ENCODE measurements around the gene TTLL12. TPM values are rescaled to one million over a fixed set of nuclear protein-coding genes. Genes with fewer than 3 reads are reported as not detected.
A peak's percentile ranks its signal among the peaks of the same experiment; 100 is the strongest.

TTLL12 gene
- total RNA-seq, 4 donors from 2014 or later: 20.0 to 35.2 (median 28.6) TPM

DNA sequence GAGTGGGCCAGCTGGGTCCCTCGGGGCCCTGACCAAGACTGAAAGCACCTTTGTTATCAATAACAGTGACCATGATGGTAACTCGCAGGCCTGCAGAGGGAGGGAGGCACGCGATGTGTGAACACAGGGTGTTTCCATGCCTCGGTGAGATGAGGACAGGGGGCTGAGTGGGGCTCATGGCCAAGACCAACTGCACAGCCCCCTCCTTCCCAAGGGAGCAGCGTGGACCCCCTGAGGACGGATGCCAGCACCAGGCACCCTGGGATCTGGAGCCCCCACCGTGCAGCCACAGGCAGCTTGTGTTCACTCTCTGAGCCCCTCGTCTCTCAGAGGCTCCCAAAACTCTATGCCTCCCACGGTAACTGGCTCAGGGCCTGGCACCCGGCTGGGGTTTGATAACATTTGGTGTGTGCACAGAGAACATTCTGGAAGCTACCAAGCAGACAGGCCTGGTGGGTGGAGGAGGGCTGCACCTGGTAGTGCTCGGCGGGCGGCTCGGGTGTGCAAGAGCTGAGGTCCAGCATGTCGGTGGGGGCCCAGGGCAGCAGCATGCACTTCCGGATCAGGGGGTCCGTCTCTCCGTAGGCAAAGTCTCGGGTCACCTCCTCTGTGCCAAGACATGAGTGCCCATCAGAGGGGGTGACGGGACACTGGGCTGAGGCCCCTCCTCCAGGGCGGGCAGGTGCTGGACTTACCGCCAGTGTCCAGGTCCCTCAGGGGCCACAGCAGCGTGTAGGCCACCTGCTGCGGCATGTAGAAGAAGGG lies 7.6 kb downstream of the TTLL12 start:
- H3K36me3 ChIP-seq: peaks cover 9 to 10% of the 10 kb centered on the region in 2 donors
- no peak for DNase-seq
- H3K9me3 ChIP-seq: no peaks in the 10 kb centered on the region
- H3K4me3 ChIP-seq (replicated peaks in 1 of 3): no peak overlapping the region
- WGBS, 2 donors: 99% methylated on average over 10 to 19 of the region's 25 CpGs
- H3K4me1 ChIP-seq: no peaks in the 10 kb centered on the region
- intact Hi-C loops (cut with DNase I): no loop called here
- H3K27me3 ChIP-seq: no peaks in the 10 kb centered on the region
- TF ChIP-seq CTCF (IDR thresholded peaks at IDR 0.05) (no peak), POLR2A (IDR thresholded peaks at IDR 0.05) (no peak)
- no peak overlapping the region for H3K27ac ChIP-seq

- TF ChIP-seq POLR2A (IDR thresholded peaks at IDR 0.05): no peak
- no peak for TF ChIP-seq CTCF (IDR thresholded peaks at IDR 0.05)
- DNase-seq: peak; percentile 51 to 56
- no peak overlapping the region for H3K4me3 ChIP-seq (replicated peaks in 1 of 3)
- no peaks in the 10 kb centered on the region for H3K9me3 ChIP-seq
- intact Hi-C loops (cut with DNase I): no loop called here
- WGBS, 2 donors: 63 to 70% methylated on average over 6 to 7 of the region's 7 CpGs
- no peaks in the 10 kb centered on the region for H3K4me1 ChIP-seq
- no peaks in the 10 kb centered on the region for H3K27me3 ChIP-seq
- peaks cover 21 to 22% of the 10 kb centered on the region in 2 donors for H3K36me3 ChIP-seq
- H3K27ac ChIP-seq: no peak overlapping the region
Observed at GRCh38 chr22:43177479-43177878, 9.5 kb downstream of the TTLL12 start.

DNA sequence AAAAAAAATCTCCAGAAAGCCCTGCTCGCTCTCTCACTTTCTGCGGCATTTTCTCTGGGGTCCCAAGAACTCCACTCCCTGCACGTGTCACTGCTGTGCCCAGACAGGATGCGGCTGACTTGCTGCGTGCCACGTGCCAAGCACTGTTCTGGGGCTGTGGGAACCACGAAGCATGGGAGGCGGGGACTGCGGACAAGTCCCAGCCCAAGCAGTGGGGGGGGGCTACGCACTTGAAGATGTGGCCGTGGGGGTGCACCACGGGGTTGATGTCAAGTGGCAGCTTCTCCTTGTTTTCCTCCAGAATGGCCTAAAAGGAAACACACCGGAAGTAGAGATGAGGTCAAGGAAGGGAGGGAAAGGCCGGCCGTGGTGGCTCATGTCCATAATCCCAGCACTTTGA lies 10.8 kb downstream of the TTLL12 start:
- no peaks in the 10 kb centered on the region for H3K27me3 ChIP-seq
- H3K27ac ChIP-seq: no peak overlapping the region
- no peak for DNase-seq
- intact Hi-C loops (cut with DNase I): no loop called here
- no peak overlapping the region for H3K4me3 ChIP-seq (replicated peaks in 1 of 3)
- H3K4me1 ChIP-seq: no peaks in the 10 kb centered on the region
- TF ChIP-seq CTCF (IDR thresholded peaks at IDR 0.05) (no peak), POLR2A (IDR thresholded peaks at IDR 0.05) (no peak)
- H3K36me3 ChIP-seq: peaks cover 26 to 32% of the 10 kb centered on the region in 2 donors
- no peaks in the 10 kb centered on the region for H3K9me3 ChIP-seq
- WGBS, 2 donors: 84 to 87% methylated on average over 15 of the region's 15 CpGs

DNA sequence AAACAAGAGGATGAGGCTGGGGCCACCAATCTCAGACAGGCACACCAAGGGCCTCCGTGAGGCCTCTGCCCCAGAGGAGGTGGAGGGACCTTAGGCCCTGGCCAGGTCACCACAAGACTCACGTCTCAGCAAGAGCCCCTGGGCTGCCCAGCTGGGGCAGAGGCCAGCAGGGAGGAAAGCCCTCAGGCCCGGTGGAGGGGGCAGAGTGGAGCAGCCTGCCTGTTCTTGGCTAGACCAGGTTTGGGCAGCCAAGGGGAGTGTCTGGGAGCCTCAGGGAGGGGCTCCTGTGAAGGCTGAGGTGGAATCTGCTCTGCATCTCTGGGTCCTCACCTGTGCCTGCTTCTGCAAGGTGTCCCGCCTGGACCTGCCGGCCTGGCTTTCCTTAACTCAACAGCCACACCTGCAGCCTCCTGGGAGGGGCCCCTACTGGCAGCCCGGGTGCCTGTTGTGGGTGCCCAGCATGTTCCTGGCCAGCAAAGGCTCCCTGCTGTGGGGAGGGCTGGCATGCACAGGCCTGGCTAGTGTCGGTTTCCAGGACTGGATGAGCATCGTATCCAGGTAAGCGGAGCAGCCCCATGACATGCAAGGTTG lies 11.9 kb downstream of the TTLL12 start:
- 96 to 98% methylated on average over 4 to 7 of the region's 9 CpGs for WGBS, 2 donors
- Histone ChIP-seq H3K36me3 (peaks cover 26 to 35% of the 10 kb centered on the region in 2 donors), H3K27me3 (no peaks in the 10 kb centered on the region), H3K4me3 (replicated peaks in 1 of 3) (no peak overlapping the region), H3K4me1 (no peaks in the 10 kb centered on the region), H3K9me3 (no peaks in the 10 kb centered on the region), H3K27ac (no peak overlapping the region)
- DNase-seq: no peak
- intact Hi-C loops (cut with DNase I): no loop called here
- TF ChIP-seq CTCF (IDR thresholded peaks at IDR 0.05): no peak
- TF ChIP-seq POLR2A (IDR thresholded peaks at IDR 0.05): no peak
